HepG2 (cell line): ENCODE results near the gene TTC31. TPM values are rescaled to one million over a fixed set of nuclear protein-coding genes. Genes with fewer than 3 reads are reported as not detected.
A peak's percentile ranks its signal among the peaks of the same experiment; 100 is the strongest.

ENCODE experiments used
- ATF6 ChIP-seq: sonication (generic); formaldehyde crosslinking; conservative IDR thresholded peaks from 2 replicates; pipeline ENCODE4 v1.4.0; 2020; ENCODE audit warnings: missing genetic modification reagents
- ATRX ChIP-seq: sonication (generic); formaldehyde crosslinking; IDR thresholded peaks from 2 replicates; pipeline ENCODE4 v1.4.0; 2020; ENCODE audit warnings: missing genetic modification reagents, borderline replicate concordance
- CCAR2 ChIP-seq: fragments of 200-400 bp; formaldehyde crosslinking; optimal IDR thresholded peaks from 2 replicates; pipeline ENCODE3; 2018; ENCODE audit warnings: low read depth, mild to moderate bottlenecking, low read length, moderate library complexity
- CENPT ChIP-seq: sonication (generic); formaldehyde crosslinking; IDR thresholded peaks from 2 replicates; pipeline ENCODE4 v1.8.0; 2022; ENCODE audit warnings: low read depth, mild to moderate bottlenecking, moderate library complexity, missing genetic modification reagents
- DNMT1 ChIP-seq: sonication (generic); formaldehyde crosslinking; IDR thresholded peaks from 2 replicates; pipeline ENCODE4 v1.5.1; 2020; ENCODE audit warnings: mild to moderate bottlenecking, missing genetic modification reagents
- EED ChIP-seq: sonication (generic); formaldehyde crosslinking; IDR thresholded peaks from 2 replicates; pipeline ENCODE4 v1.5.0; 2020; ENCODE audit warnings: mild to moderate bottlenecking, missing genetic modification reagents
- ELF3 ChIP-seq: IDR thresholded peaks from 2 replicates; pipeline ENCODE4 v1.6.1; 2016; ENCODE audit warnings: missing genetic modification reagents, missing compliant biosample characterization
- GZF1 ChIP-seq: sonication (generic); formaldehyde crosslinking; IDR thresholded peaks from 2 replicates; pipeline ENCODE4 v1.5.1; 2020; ENCODE audit warnings: mild to moderate bottlenecking, missing genetic modification reagents
- IKZF5 ChIP-seq: IDR thresholded peaks from 2 replicates; pipeline ENCODE4 v1.6.1; 2018; ENCODE audit warnings: missing genetic modification reagents, mild to moderate bottlenecking, missing compliant biosample characterization
- KLF12 ChIP-seq: sonication (generic); formaldehyde crosslinking; IDR thresholded peaks from 2 replicates; pipeline ENCODE4 v1.4.0; 2020; ENCODE audit warnings: missing genetic modification reagents, borderline replicate concordance
- PHF8 ChIP-seq: sonication (generic); formaldehyde crosslinking; IDR thresholded peaks from 2 replicates; pipeline ENCODE4 v1.5.0; 2020; ENCODE audit warnings: missing genetic modification reagents
- PRMT3 ChIP-seq: sonication (generic); formaldehyde crosslinking; IDR thresholded peaks from 2 replicates; pipeline ENCODE4 v1.8.1; 2022; ENCODE audit warnings: low read depth, mild to moderate bottlenecking, moderate library complexity, missing genetic modification reagents, borderline replicate concordance
- PRPF4 ChIP-seq: fragments of 200-400 bp; formaldehyde crosslinking; IDR thresholded peaks from 2 replicates; pipeline ENCODE4 v1.6.1; 2016; ENCODE audit warnings: low read length, low read depth; ENCODE audit not compliant: poor library complexity, severe bottlenecking
- SOX6 ChIP-seq, 2 experiments: fragments of 450-650 bp in 1 of 2; sonication (generic) in 1 of 2; formaldehyde crosslinking in 1 of 2; IDR thresholded peaks; 2 replicates each; pipeline versions ENCODE4 v1.4.0 to v1.6.1; 2017 to 2020; ENCODE audit warnings: antibody characterized with exemption in 1 of 2, mild to moderate bottlenecking in 1 of 2, missing genetic modification reagents in 1 of 2
- SRY ChIP-seq: sonication (generic); formaldehyde crosslinking; IDR thresholded peaks from 2 replicates; pipeline ENCODE4 v1.8.0; 2022; ENCODE audit warnings: mild to moderate bottlenecking, missing genetic modification reagents
- TBX2 ChIP-seq: sonication (generic); formaldehyde crosslinking; IDR thresholded peaks from 2 replicates; pipeline ENCODE4 v1.5.0; 2020; ENCODE audit warnings: missing genetic modification reagents, mild to moderate bottlenecking, borderline replicate concordance
- ZBTB2 ChIP-seq: sonication (generic); formaldehyde crosslinking; IDR thresholded peaks from 2 replicates; pipeline ENCODE4 v1.8.0; 2022; ENCODE audit warnings: low read depth, missing genetic modification reagents
- ZBTB33 ChIP-seq: sonication (generic); formaldehyde crosslinking; IDR thresholded peaks from 2 replicates; pipeline ENCODE4 v1.4.0; 2020; ENCODE audit warnings: missing genetic modification reagents
- ZFY ChIP-seq: sonication (generic); formaldehyde crosslinking; IDR thresholded peaks from 2 replicates; pipeline ENCODE4 v1.4.0; 2020; ENCODE audit warnings: missing genetic modification reagents
- ZIK1 ChIP-seq: sonication (generic); formaldehyde crosslinking; IDR thresholded peaks from 2 replicates; pipeline ENCODE4 v1.5.0; 2020; ENCODE audit warnings: mild to moderate bottlenecking, low read depth, missing genetic modification reagents, borderline replicate concordance
- ZNF326 ChIP-seq: sonication (generic); formaldehyde crosslinking; IDR thresholded peaks from 2 replicates; pipeline ENCODE4 v1.4.0; 2020; ENCODE audit warnings: missing genetic modification reagents, borderline replicate concordance
- ZNF354B ChIP-seq: sonication (generic); formaldehyde crosslinking; IDR thresholded peaks from 2 replicates; pipeline ENCODE4 v1.8.0; 2022; ENCODE audit warnings: mild to moderate bottlenecking, missing genetic modification reagents
- polyA plus RNA-seq, 8 experiments: library from polyadenylated mRNA; depleted of rRNA in 3 of 8; stranded (reverse) in 7 of 8; unstranded in 1 of 8; fragments of >200 nt; fragmentation: Illumina TruSeq in 4 of 8; extraction: Trizol in 4 of 8; gene quantifications; 2 replicates each; pipeline versions ENCODE4 v1.2.1 to v1.2.3, GENCODE V29; 2011 to 2016; ENCODE audit warnings: low read depth in 4 of 8, missing spikeins in 1 of 8, mixed read lengths in 1 of 8; ENCODE audit not compliant: insufficient read depth in 1 of 8
- total RNA-seq, 5 experiments: library from RNA; depleted of rRNA; stranded (reverse); fragments of >200 nt; fragmentation: Illumina TruSeq; extraction: Trizol; gene quantifications; 2 replicates each; pipeline ENCODE4 v1.2.3, GENCODE V29; 2016; ENCODE audit warnings: low read depth in 1 of 5

TTC31 gene
- total and polyA plus RNA-seq, 2 of the 13 experiments (the other 11 are each of a cell fraction or from before 2014, with no cell fraction given): 28.3 to 39.5 TPM

GRCh38 chr2:74497777-74498499 is 15.1 kb downstream of the TTC31 start (continued):
- TF ChIP-seq ZBTB33 (peak; percentile 74; the same call in 1 of the 2 replicates), ZNF354B (peak; percentile 80; the same call in 1 of the 2 replicates), SOX6 (IDR thresholded peaks at IDR 0.05) (no peak), SOX6 (CRISPR knock-in tag; IDR thresholded peaks at IDR 0.05) (no peak), GZF1 (CRISPR knock-in tag) (0 out of 2 replicates have a peak, but pooled peaks have one; percentile 39), ATRX (CRISPR knock-in tag) (0 out of 2 replicates have a peak, but pooled peaks have one; percentile 12), DNMT1 (CRISPR knock-in tag) (peak; percentile 93), PHF8 (CRISPR knock-in tag) (peak; percentile 19), PRMT3 (CRISPR knock-in tag) (0 out of 2 replicates have a peak, but pooled peaks have one; percentile 26), ZNF326 (CRISPR knock-in tag) (peak; percentile 61; the same call in 1 of the 2 replicates), TBX2 (peak; percentile 72), ATF6 (CRISPR knock-in tag) (no peak), CENPT (CRISPR knock-in tag) (0 out of 2 replicates have a peak, but pooled peaks have one; percentile 20), KLF12 (CRISPR knock-in tag) (0 out of 2 replicates have a peak, but pooled peaks have one; percentile 32), ZIK1 (CRISPR knock-in tag) (peak; percentile 85), CCAR2 (no peak), IKZF5 (CRISPR knock-in tag) (0 out of 2 replicates have a peak, but pooled peaks have one; percentile 4), EED (CRISPR knock-in tag) (peak; percentile 86), ZBTB2 (CRISPR knock-in tag) (no peak), PRPF4 (no peak), ZFY (CRISPR knock-in tag) (peak; percentile 59; the same call in 1 of the 2 replicates), SRY (CRISPR knock-in tag) (0 out of 2 replicates have a peak, but pooled peaks have one; percentile 72), ELF3 (CRISPR knock-in tag) (0 out of 2 replicates have a peak, but pooled peaks have one; percentile 15)
